Endometrial microvascular endothelial cells (primary cell): ENCODE measurements around the gene NAPG. TPM values are rescaled to one million over a fixed set of nuclear protein-coding genes. Genes with fewer than 3 reads are reported as not detected.

ENCODE experiments used
- total RNA-seq: library from RNA; depleted of rRNA; stranded (reverse); fragments of >200 nt; gene quantifications from one replicate; pipeline ENCODE4 v1.2.3, GENCODE V29; 2015; ENCODE audit errors: inconsistent ontology term

Gene NAPG
- total RNA-seq, 1 donor from 2014 or later, result 23.5 TPM

Other genes with a start within 250 kb of the NAPG start
- gene APCDD1, start 71.4 kb upstream of the NAPG start, total RNA-seq, result 0.09 TPM